ENCODE data around the gene RIMBP2. TPM values are rescaled to one million over a fixed set of nuclear protein-coding genes. Genes with fewer than 3 reads are reported as not detected.
"Not testable (repeated sequence)": the region's sequence is repeated elsewhere in the genome, so short reads cannot be mapped to it uniquely, and the experiment has no call there.

The RIMBP2 gene
- total and polyA plus RNA-seq, 2 experiments from 2014 or later = not detected

DNA sequence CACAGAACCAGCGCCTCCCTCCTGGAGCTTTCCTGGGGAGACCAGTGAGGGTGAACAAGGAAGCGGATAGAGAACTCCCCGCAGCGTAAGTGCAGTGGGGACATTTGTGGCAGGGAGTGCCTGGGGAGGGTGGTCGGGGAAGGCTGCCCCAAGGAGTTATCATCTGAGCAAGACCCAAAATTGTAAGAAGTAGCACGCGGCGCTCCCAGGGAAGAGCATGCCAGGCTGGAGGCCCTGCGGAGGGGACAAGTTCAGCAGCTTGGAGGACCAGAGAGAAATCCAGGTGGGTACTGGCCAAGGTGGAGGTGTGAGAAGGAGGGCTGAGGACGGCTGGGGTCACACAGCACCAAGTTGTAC is 46.2 kb upstream of the RIMBP2 start:
- Histone ChIP-seq H3K9me3 (ENCODE audit: low read depth) (no peaks in the 10 kb centered on the region), H3K4me2 (ENCODE audit: unreplicated experiment) (no peak overlapping the region), H3K4me1 (ENCODE audit: insufficient read depth) (no peaks in the 10 kb centered on the region), H3K27ac (no peak overlapping the region), H3K9me2 (ENCODE audit: insufficient read depth) (no peaks in the 10 kb centered on the region), H3K79me2 (ENCODE audit: insufficient read depth) (no peaks in the 10 kb centered on the region), H3K4me3 (no peak overlapping the region), H3K9ac (no peak overlapping the region), H2AFZ (no peak overlapping the region), H4K20me1 (ENCODE audit: insufficient read depth) (no peaks in the 10 kb centered on the region), H3K27me3 (replicated peaks; ENCODE audit: insufficient read depth) (no peaks in the 10 kb centered on the region), H3K36me3 (ENCODE audit: low read depth) (no peaks in the 10 kb centered on the region), H3F3A (ENCODE audit: insufficient read depth) (peaks cover 20% of the 10 kb centered on the region)
- no peak for DNase-seq
- in situ Hi-C loops (cut with MboI) = no loop called here
- WGBS, 2 experiments (ENCODE audit: low coverage in 1 of 2, low lambda C conversion rate in 2 of 2, missing lambda C conversion rate in 2 of 2) = 66 to 70% methylated on average over 10 of the region's 10 CpGs
- TF ChIP-seq EZH2phosphoT487 (IDR thresholded peaks at IDR 0.05; ENCODE audit: insufficient read depth, low read depth) (no peak), EZH2 (IDR thresholded peaks at IDR 0.05; ENCODE audit: insufficient read depth, poor library complexity, severe bottlenecking) (no peak)

DNA sequence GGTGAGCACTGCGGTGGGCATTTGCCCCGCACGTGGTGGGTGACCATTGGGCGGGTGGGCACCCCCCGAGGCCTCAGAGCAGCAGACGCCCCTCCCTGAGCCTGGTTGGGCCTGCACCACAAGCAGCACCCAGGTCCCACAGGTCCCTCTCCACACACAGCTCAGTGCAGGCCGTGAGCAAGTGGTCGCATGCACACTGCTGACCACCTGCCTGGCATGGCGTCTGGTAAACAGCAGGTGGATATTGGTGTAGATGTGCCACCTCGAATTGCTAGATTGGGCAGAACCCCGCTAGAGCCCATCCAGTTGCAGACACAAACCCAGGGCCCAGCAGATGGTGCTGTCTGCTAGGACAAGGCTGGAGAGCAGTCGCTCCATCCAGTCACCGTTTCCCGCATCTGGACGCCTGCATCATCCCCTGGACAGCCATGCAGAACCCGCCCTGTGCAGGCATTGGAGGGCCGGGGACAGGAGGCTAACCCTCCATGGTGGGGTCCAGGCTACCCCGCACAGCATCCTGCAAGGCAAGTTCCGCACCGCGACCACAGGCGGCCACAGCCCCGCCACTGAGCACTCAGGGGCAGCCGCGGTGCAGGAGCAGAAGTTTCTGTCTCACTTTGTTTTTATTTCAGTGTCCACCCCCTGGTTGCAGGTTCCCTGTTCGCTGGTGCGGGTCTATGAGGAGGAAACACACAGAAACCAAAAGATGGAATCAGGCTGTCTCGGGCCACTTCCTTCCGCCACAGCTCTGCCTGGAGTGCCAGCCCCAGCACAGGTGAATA is 45.6 kb upstream of the RIMBP2 start:
- in situ Hi-C loops (cut with MboI) = no loop called here
- TF ChIP-seq EZH2phosphoT487 (IDR thresholded peaks at IDR 0.05; ENCODE audit: insufficient read depth, low read depth) = no peak
- no peak for TF ChIP-seq EZH2 (IDR thresholded peaks at IDR 0.05; ENCODE audit: insufficient read depth, poor library complexity, severe bottlenecking)
- Histone ChIP-seq H3K4me1 (ENCODE audit: insufficient read depth) (no peaks in the 10 kb centered on the region), H2AFZ (no peak overlapping the region), H3K36me3 (ENCODE audit: low read depth) (no peaks in the 10 kb centered on the region), H3K27ac (no peak overlapping the region), H3K79me2 (ENCODE audit: insufficient read depth) (no peaks in the 10 kb centered on the region), H3K9me3 (ENCODE audit: low read depth) (no peaks in the 10 kb centered on the region), H3K9ac (no peak overlapping the region), H3K4me2 (ENCODE audit: unreplicated experiment) (no peak overlapping the region), H3K27me3 (replicated peaks; ENCODE audit: insufficient read depth) (no peaks in the 10 kb centered on the region), H3K4me3 (no peak overlapping the region), H3K9me2 (ENCODE audit: insufficient read depth) (no peaks in the 10 kb centered on the region), H4K20me1 (ENCODE audit: insufficient read depth) (no peaks in the 10 kb centered on the region), H3F3A (ENCODE audit: insufficient read depth) (peaks cover 20% of the 10 kb centered on the region)
- DNase-seq = peak; percentile 76
- 35 to 37% methylated on average over 26 to 29 of the region's 29 CpGs for WGBS, 2 experiments (ENCODE audit: low coverage in 1 of 2, low lambda C conversion rate in 2 of 2, missing lambda C conversion rate in 2 of 2)

DNA sequence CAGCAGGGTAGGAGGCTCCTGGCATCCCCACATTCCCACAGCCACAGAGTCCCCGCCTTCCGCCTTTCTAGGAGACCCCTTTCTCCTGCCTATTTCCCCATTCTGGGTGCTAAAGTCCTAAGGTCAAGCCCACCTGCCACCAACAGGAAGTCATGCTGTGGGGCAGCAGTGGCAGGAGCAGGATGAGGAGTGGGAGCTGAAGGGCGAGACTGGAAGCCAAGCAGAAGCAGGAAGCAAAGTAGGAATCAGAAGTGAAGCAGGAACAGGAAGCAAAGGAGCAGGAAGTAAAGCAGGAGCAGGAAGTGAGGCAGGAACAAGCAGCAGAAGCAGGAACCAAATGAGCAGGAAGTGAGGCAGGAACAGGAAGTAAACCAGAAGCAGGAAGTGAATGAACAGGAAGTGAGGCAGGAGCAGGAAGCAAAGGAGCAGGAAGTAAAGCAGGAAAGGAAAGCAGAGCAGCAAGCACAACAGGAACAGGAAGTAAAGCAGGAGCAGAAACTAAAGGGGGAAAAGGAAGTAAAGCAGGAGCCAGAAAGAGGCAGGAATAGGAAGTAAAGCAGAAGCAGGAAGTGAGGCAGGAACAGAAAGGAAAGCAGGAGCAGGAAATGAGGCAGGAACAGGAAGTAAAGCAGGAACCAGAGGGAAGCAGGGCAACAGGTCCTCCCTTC is 38.3 kb upstream of the RIMBP2 start:
- Histone ChIP-seq H3K4me3 (no peak overlapping the region), H3K27me3 (replicated peaks; ENCODE audit: insufficient read depth) (no peaks in the 10 kb centered on the region), H3F3A (ENCODE audit: insufficient read depth) (no peaks in the 10 kb centered on the region), H3K4me1 (ENCODE audit: insufficient read depth) (no peaks in the 10 kb centered on the region), H3K9me3 (ENCODE audit: low read depth) (no peaks in the 10 kb centered on the region), H3K4me2 (ENCODE audit: unreplicated experiment) (no peak overlapping the region), H2AFZ (no peak overlapping the region), H4K20me1 (ENCODE audit: insufficient read depth) (no peaks in the 10 kb centered on the region), H3K36me3 (ENCODE audit: low read depth) (no peaks in the 10 kb centered on the region), H3K79me2 (ENCODE audit: insufficient read depth) (no peaks in the 10 kb centered on the region), H3K9me2 (ENCODE audit: insufficient read depth) (no peaks in the 10 kb centered on the region), H3K9ac (no peak overlapping the region), H3K27ac (no peak overlapping the region)
- TF ChIP-seq EZH2 (IDR thresholded peaks at IDR 0.05; ENCODE audit: insufficient read depth, poor library complexity, severe bottlenecking) (no peak), EZH2phosphoT487 (IDR thresholded peaks at IDR 0.05; ENCODE audit: insufficient read depth, low read depth) (no peak)
- 68 to 75% methylated on average over 3 of the region's 3 CpGs for WGBS, 2 experiments (ENCODE audit: low coverage in 1 of 2, low lambda C conversion rate in 2 of 2, missing lambda C conversion rate in 2 of 2)
- in situ Hi-C loops (cut with MboI) = no loop called here
- no peak for DNase-seq

DNA sequence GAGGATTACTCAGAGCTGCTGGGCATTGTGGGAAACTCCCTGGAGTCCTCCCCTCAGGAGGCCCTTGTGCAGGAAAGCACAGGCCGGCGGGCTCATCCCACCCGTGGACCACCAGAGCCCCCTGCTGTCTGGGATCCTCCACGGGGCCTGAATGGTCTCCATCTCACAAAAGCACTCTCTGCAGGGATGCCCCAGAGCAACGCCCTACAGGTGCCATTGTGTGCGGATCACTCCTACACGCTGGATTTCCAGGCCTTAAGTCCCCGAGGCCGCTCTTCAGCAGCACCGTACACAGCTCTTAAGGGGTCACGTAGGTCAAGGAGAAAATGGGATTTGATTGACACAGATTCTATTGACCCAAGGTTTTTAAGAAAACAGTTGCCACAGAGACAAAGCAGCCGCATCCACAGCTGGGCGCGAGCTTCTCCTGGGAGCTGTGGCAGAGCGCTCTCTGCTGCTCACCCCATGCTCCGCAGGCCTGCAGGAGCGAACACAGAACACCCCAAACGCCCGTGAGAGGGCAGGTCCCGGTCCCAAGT is 36.7 kb upstream of the RIMBP2 start:
- no peaks in the 10 kb centered on the region for H3K9me3 ChIP-seq (ENCODE audit: low read depth)
- TF ChIP-seq EZH2phosphoT487 (IDR thresholded peaks at IDR 0.05; ENCODE audit: insufficient read depth, low read depth) = no peak
- TF ChIP-seq EZH2 (IDR thresholded peaks at IDR 0.05; ENCODE audit: insufficient read depth, poor library complexity, severe bottlenecking) = no peak
- H3K4me2 ChIP-seq (ENCODE audit: unreplicated experiment) = no peak overlapping the region
- no peak overlapping the region for H3K4me3 ChIP-seq
- in situ Hi-C loops (cut with MboI) = no loop called here
- no peaks in the 10 kb centered on the region for H3F3A ChIP-seq (ENCODE audit: insufficient read depth)
- no peaks in the 10 kb centered on the region for H3K9me2 ChIP-seq (ENCODE audit: insufficient read depth)
- WGBS, 2 experiments (ENCODE audit: low coverage in 1 of 2, low lambda C conversion rate in 2 of 2, missing lambda C conversion rate in 2 of 2) = 64 to 66% methylated on average over 20 of the region's 20 CpGs
- no peaks in the 10 kb centered on the region for H3K79me2 ChIP-seq (ENCODE audit: insufficient read depth)
- no peak for DNase-seq
- H3K27ac ChIP-seq = no peak overlapping the region
- no peaks in the 10 kb centered on the region for H4K20me1 ChIP-seq (ENCODE audit: insufficient read depth)
- H3K9ac ChIP-seq = no peak overlapping the region
- no peaks in the 10 kb centered on the region for H3K27me3 ChIP-seq (replicated peaks; ENCODE audit: insufficient read depth)
- H3K4me1 ChIP-seq (ENCODE audit: insufficient read depth) = no peaks in the 10 kb centered on the region
- H3K36me3 ChIP-seq (ENCODE audit: low read depth) = no peaks in the 10 kb centered on the region
- H2AFZ ChIP-seq = no peak overlapping the region

DNA sequence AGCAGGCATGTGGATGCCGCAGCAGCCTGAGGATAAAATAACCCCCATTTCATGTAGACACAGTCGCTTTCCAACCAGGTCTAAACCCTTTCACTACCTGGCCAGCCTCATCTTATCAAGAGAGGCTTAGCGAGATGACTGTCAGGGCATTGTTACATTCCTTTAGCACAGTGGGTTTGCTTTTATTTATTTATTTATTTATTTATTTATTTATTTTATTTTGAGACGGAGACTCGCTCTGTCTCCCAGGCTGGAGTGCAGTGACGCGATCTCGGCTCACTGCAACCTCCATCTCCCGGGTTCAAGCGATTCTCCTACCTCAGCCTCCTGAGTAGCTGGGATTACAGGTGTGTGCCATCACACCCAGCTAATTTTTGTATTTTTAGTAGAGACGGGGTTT is 35.9 kb upstream of the RIMBP2 start:
- H3K9me2 ChIP-seq (ENCODE audit: insufficient read depth); H3K36me3 ChIP-seq (ENCODE audit: low read depth); DNase-seq; H3K9me3 ChIP-seq (ENCODE audit: low read depth); H4K20me1 ChIP-seq (ENCODE audit: insufficient read depth); H3K79me2 ChIP-seq (ENCODE audit: insufficient read depth); H2AFZ ChIP-seq; H3K9ac ChIP-seq; H3K4me1 ChIP-seq (ENCODE audit: insufficient read depth); H3K4me2 ChIP-seq (ENCODE audit: unreplicated experiment); H3K4me3 ChIP-seq; H3K27ac ChIP-seq; H3F3A ChIP-seq (ENCODE audit: insufficient read depth); H3K27me3 ChIP-seq (replicated peaks; ENCODE audit: insufficient read depth); in situ Hi-C loops (cut with MboI): not testable (repeated sequence)
- 91% methylated on average over 11 of the region's 11 CpGs for WGBS, 2 experiments (ENCODE audit: low coverage in 1 of 2, low lambda C conversion rate in 2 of 2, missing lambda C conversion rate in 2 of 2)
